HUDEP-2 (cell line): ENCODE data around the gene MAFF.

Source experiments
- DNase-seq, 76 experiments: peaks; one replicate each; lab custom pipeline; 2025; ENCODE audit not compliant: unreplicated experiment in 76 of 76; lab: John Stamatoyannopoulos, UW

The MAFF gene

GRCh38 chr22:38244106-38244505 lies 42.3 kb downstream of the MAFF start:
- DNase-seq, result no peak

DNA sequence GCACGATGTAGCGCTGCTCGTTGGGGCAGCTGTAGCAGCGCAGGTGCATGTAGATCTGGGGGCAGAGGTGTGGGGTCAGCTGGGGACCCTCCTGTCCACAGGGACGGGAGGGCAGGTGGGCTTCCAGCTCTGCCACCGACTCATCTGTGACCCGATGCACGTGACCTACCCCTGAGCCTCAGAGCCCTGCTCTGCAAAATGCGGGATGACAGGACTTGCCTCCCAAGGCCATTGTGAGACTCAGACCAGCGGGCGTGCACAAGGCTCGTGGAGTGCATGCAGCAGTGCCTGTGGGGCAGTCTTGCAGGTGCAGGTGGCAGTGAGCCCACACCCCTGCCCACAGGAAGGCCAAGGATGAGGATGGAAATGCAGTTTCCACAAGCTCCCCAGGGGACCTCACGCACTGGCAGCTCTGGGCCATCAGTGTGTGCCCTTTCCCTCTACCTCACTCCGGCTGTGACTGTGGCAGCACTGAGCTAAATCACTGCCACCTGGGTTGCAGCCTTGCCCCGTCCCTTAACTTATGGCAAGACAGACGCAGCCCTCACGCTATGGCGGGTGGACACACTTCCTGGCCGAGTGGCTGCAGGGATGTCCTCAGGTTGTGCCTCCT lies 44.4 kb downstream of the MAFF start:
- DNase-seq, result no peak

- no peak for DNase-seq
These were observed 44.9 kb downstream of the MAFF start for GRCh38 chr22:38246692-38247091.

DNA sequence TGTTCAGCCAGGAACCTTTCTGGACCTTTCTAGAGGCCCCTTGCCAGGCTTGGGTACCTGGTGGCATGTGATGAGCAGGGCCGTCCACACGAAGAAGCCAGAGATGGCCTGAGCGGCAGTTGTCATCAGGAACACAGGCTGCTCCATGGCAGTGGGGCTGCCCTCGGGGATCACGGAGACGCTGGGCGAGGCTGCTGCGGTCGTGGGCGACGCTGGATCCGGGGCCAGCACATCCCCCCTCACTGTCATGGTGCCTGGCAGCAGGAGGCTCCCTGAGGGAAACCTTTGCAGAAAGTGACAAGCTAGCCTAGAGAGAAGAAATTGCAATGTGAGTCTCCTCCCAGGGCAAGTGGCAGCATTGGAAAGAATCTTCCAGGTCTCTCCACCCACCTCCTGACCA lies 45.9 kb downstream of the MAFF start:
- DNase-seq, result no peak

DNA sequence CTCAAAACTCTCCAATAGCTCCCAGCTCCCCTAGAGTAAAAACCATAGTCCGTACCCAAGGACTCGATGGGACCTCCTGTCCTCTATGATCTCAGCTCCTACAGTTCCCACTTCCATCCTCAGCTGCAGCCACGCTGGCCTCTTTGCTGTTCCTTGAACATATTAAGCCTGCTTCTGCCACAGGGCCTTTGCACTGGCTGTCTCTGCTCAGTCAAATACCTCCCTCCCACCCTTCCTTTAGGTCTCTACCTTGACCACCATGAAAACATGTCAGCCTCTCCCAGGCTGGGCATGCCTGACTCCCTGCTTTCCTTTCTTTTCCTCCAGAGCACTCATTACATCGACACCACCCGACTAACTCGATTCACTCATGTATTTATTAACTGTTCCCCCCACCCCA lies 46.5 kb downstream of the MAFF start:
- DNase-seq, result no peak

DNA sequence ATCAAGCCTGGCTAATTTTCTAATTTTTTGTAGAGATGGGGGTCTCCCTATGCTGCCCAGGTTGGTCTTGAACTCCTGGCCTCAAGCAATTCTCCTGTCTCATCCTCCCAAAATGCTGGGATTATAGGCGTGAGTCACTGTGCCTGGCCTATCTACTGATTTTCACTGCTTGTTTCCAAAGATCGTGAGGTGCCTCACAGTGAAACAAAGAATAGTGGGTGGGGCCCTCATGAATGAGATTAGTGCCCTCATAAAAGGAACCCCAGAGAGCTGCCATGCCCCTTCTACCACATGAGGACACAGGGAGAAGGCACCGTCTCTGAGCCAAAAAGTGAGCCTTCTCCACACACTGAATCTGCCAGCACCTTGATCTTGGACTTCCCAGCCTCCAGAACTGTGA lies 47.5 kb downstream of the MAFF start:
- DNase-seq, result no peak

- no peak for DNase-seq
These were observed 48.2 kb downstream of the MAFF start for GRCh38 chr22:38249803-38250642.

DNA sequence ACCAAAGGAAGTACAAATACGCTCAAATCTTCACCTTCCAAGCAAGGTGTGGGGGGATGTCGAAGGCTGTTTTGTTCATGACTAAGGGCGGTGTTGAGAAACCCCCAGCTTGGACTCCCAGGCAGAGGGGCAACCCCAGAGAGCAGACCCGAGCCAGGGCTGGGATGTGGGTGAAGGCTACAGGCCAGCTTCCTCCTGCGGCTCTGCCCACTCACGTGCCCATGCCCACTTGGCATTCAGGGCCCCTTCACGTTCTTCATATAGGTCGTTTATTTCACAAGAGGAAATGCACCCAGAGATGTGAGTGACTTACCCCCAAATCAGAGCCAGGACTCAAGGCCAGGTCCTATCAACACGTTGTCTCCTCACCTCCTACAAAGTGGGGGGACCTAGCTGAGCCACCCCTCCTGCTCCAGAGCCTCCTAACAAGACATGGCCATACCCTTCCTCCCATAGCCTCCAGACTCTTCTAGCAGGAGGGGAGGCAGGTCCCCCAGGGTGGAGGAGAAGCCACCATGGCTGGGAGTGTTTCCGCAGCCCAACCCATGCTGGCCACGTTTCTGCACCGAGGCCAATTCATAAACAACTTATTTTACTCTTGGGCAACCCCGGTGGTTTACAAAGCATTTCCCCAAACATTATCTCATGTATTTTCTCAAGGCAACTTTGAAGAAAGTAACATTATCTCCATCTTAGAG lies 49.0 kb downstream of the MAFF start:
- no peak for DNase-seq

DNA sequence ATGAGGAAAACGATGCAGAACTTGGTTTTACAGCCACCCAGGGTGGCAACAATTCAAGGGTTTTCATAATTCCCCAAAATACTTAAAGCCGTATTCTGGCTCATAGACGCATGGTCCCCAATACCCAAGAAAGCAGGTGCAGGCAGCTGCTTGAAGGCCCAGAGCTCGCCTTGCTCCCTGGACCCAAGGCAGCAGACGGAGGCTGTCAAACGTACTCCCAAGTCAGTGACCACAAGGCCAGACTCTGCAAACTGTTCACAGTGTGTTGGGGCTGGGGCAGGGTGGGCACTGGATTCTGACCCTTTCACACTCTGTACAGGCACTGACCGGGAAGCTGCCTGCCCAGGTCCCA lies 49.5 kb downstream of the MAFF start:
- no peak for DNase-seq

- no peak for DNase-seq
These were observed 53.9 kb downstream of the MAFF start for GRCh38 chr22:38255697-38256096.

DNA sequence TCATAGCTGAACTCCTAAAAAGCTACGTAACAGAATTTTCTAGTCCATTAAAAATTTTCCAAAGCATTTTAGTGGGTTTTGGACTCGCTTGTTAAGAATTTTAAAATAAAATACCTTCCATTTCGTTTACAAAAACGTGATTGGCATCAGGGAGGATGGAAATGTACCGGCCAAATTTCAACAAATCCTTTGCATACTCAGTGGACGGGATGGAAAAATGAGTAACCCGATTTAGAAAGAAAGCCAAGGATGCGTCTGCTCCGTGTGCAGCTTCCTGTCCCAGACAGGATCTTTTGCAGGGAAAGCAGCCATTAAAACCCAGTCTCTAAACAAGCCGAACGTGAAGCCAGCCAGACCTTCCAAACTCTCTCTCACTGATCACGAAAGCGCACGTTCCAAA lies 55.4 kb downstream of the MAFF start:
- no peak for DNase-seq

GRCh38 chr22:38257650-38258250 lies 56.0 kb downstream of the MAFF start:
- no peak for DNase-seq

DNA sequence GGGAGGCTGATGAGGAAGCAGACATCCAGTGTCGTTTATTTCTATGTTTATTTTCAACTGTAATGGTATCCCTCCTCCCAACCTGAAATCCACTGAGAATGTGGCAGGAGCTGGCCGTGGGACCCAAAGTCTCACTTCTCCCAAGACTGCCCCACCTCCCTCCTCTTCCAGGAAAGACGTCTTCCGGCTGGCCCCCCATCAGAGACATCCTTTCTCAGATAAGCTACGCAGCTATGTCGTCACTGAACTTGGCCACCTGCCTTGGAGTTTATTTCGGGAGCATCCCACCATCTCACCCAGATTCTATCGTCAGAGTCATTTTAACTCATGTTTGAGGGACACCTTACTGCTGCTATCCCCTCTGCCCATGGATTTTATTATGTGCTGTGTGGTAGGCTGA lies 57.1 kb downstream of the MAFF start:
- no peak for DNase-seq

- DNase-seq, result no peak
These were observed 57.6 kb downstream of the MAFF start for GRCh38 chr22:38259370-38259769.

DNA sequence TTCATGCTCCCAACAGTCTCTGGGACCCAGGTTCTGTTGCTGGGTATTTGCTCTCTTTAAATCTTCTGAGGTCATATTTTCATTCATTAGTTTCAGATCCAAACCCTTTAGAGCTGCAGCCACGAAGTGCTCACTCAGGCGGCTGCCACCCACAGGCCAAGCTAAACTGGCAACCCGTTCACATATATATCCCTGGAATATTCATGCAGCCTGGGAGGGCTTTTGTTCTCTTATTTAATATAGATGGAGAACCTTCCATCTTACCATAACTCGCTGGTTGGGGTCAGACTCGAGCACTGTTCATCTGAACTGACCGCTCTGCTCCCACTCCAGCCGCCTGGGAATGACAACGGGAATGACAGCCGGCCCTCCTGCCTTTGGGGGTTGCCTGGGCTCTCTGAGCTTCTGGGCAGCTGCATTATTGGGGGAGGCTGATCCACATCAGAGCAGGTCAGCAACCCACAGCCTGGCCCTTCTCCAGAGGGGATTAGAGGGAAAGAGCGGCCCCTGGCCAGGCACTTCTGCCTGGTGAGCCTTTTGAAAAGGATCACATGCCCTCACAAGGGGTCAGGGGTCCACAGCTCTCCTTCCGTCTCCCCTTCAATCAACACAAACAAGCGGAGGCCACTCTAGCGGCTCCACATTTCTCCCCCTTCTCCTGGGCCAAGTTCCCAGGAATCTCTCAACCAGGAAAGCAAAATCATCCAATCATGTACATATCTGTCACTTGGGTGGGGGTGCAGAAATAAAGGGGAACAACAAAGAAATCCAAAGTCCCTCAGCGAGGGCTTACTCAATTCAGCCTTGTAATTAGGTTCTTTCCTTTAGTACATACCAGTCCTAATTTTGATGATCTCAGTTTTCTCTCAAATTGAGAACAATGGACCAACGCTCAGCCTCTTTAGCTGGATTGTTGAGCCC lies 59.2 kb downstream of the MAFF start:
- no peak for DNase-seq

- DNase-seq, result peak in 51 of 76 experiments; percentile 8 to 63 (median 37)
These were observed 60.4 kb downstream of the MAFF start for GRCh38 chr22:38262051-38262795.

GRCh38 chr22:38264322-38264843 lies 62.6 kb downstream of the MAFF start:
- no peak for DNase-seq
